WTC11 (cell line): ENCODE measurements around the gene GNAZ.

ENCODE experiments used
- TP53 ChIP-seq: sonication (generic); formaldehyde crosslinking; IDR thresholded peaks from 2 replicates; pipeline ENCODE4 v1.8.1; 2023; ENCODE audit warnings: mild to moderate bottlenecking, missing genetic modification reagents
- TF ChIP-seq, protein P1 (sequence below): fragments of 250-450 bp; sonication (Bioruptor Pico); conservative IDR thresholded peaks from 2 replicates; pipeline ENCODE4 v1.9.0; 2021; ENCODE audit warnings: mild to moderate bottlenecking
- TF ChIP-seq, protein P2 (sequence below): sonication (generic); formaldehyde crosslinking; IDR thresholded peaks from 2 replicates; pipeline ENCODE4 v1.8.0; 2022; ENCODE audit warnings: mild to moderate bottlenecking, missing genetic modification reagents
- TF ChIP-seq, protein P3 (sequence below): sonication (generic); formaldehyde crosslinking; IDR thresholded peaks from 2 replicates; pipeline ENCODE4 v1.8.0; 2022; ENCODE audit warnings: missing genetic modification reagents

DNA sequence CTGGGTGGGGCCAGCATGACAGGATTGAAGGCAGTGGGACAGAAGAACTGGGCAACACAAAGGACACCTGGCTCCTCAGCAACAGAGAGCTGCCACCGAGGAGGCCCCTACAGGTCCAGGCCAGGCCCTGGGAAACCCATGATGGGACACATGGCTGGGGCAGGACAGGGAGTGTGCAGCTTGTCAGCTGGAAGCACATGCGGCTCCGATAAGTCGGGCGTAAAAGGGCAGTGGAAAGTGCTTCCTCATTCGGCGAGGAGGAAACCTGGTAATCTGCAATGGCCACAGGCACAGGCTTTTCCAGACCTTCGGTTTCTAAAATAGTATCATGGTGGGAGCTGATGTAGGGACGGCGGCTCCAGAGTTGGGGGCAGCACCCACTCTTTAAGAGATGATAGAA lies 16.5 kb downstream of the GNAZ start:
- TF ChIP-seq TP53 (CRISPR knock-in tag) = no peak
- TF ChIP-seq, protein P1, sequence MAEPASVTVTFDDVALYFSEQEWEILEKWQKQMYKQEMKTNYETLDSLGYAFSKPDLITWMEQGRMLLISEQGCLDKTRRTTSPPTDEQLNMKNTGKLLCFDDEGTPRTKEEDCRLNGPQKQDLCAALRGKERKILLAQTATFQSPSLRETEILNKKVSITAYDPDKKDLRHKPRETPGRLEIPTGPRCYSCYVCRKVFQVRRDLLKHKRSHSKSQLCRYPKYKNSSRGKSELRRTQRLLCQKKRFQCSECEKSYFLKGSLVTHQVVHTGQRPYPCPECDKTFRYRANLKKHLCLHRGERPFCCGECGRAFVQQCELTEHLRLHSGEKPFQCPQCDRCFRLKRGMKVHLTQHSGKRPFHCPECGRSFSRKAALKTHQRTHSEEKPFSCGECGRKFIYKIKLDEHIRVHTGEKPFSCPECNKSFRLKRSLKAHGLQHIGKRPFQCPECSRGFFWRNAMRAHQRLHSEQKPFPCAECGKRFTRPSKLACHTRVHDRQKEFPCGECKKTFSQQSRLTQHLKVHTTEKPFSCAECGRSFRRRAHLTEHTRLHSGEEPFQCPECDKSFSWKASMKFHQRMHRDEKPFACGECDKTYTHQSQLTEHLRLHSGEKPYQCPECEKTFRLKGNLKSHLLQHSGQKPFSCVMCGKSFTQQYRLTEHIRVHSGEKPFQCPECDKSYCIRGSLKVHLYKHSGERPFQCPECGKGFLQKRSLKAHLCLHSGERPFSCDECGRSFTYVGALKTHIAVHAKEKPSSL (CRISPR knock-in tag) = no peak
- TF ChIP-seq, protein P2, sequence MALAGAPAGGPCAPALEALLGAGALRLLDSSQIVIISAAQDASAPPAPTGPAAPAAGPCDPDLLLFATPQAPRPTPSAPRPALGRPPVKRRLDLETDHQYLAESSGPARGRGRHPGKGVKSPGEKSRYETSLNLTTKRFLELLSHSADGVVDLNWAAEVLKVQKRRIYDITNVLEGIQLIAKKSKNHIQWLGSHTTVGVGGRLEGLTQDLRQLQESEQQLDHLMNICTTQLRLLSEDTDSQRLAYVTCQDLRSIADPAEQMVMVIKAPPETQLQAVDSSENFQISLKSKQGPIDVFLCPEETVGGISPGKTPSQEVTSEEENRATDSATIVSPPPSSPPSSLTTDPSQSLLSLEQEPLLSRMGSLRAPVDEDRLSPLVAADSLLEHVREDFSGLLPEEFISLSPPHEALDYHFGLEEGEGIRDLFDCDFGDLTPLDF (CRISPR knock-in tag) = no peak
- TF ChIP-seq, protein P3, sequence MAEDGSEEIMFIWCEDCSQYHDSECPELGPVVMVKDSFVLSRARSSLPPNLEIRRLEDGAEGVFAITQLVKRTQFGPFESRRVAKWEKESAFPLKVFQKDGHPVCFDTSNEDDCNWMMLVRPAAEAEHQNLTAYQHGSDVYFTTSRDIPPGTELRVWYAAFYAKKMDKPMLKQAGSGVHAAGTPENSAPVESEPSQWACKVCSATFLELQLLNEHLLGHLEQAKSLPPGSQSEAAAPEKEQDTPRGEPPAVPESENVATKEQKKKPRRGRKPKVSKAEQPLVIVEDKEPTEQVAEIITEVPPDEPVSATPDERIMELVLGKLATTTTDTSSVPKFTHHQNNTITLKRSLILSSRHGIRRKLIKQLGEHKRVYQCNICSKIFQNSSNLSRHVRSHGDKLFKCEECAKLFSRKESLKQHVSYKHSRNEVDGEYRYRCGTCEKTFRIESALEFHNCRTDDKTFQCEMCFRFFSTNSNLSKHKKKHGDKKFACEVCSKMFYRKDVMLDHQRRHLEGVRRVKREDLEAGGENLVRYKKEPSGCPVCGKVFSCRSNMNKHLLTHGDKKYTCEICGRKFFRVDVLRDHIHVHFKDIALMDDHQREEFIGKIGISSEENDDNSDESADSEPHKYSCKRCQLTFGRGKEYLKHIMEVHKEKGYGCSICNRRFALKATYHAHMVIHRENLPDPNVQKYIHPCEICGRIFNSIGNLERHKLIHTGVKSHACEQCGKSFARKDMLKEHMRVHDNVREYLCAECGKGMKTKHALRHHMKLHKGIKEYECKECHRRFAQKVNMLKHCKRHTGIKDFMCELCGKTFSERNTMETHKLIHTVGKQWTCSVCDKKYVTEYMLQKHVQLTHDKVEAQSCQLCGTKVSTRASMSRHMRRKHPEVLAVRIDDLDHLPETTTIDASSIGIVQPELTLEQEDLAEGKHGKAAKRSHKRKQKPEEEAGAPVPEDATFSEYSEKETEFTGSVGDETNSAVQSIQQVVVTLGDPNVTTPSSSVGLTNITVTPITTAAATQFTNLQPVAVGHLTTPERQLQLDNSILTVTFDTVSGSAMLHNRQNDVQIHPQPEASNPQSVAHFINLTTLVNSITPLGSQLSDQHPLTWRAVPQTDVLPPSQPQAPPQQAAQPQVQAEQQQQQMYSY (CRISPR knock-in tag) = no peak
